WTC11 (cell line): ENCODE measurements around the gene GNA12. TPM values are rescaled to one million over a fixed set of nuclear protein-coding genes. Genes with fewer than 3 reads are reported as not detected.

Experiments used
- ATAC-seq: fragments of 200-7000 bp; cut with Tn5 transposase; 2 replicates; pipeline ENCODE4 v1.10.0; 2021; ENCODE audit warnings: mild to moderate bottlenecking, moderate library complexity
- CTCF ChIA-PET: fragments of 300-600 bp; sonication (Branson Sonifier 250); formaldehyde crosslinking; loops from one replicate; lab custom pipeline; 2021; ENCODE audit warnings: antibody characterized with exemption; lab: Charles Lee
- POLR2A ChIA-PET: fragments of 350-600 bp; sonication (Branson Sonifier 250); formaldehyde crosslinking; loops from one replicate; lab custom pipeline; 2021; ENCODE audit warnings: antibody characterized with exemption; lab: Charles Lee
- DNase-seq: peaks from one replicate; pipeline ENCODE4 v3.0.0; 2021; ENCODE audit warnings: low spot score
- H3K27ac Mint-ChIP-seq: 2 replicates; pipeline ENCODE4 v1.8.0; 2021; ENCODE audit warnings: mixed read lengths
- H3K27me3 Mint-ChIP-seq: 2 replicates; pipeline ENCODE4 v1.8.0; 2021; ENCODE audit warnings: low read depth, mild to moderate bottlenecking, moderate library complexity, mixed read lengths
- H3K36me3 Mint-ChIP-seq: 2 replicates; pipeline ENCODE4 v1.8.0; 2021; ENCODE audit warnings: mixed read lengths
- H3K4me1 Mint-ChIP-seq: 2 replicates; pipeline ENCODE4 v1.8.0; 2022; ENCODE audit warnings: mixed read lengths
- H3K4me3 Mint-ChIP-seq: 2 replicates; pipeline ENCODE4 v1.8.0; 2021; ENCODE audit warnings: mild to moderate bottlenecking, moderate library complexity, mixed read lengths
- H3K9me3 Mint-ChIP-seq: 2 replicates; pipeline ENCODE4 v1.8.0; 2021; ENCODE audit warnings: mixed read lengths
- ARID4B ChIP-seq: sonication (generic); formaldehyde crosslinking; IDR thresholded peaks from 2 replicates; pipeline ENCODE4 v1.8.0; 2023; ENCODE audit warnings: missing genetic modification reagents, mild to moderate bottlenecking, borderline replicate concordance
- ATF6 ChIP-seq: sonication (generic); formaldehyde crosslinking; IDR thresholded peaks from 2 replicates; pipeline ENCODE4 v1.8.1; 2023; ENCODE audit warnings: mild to moderate bottlenecking, missing genetic modification reagents
- CTCF ChIP-seq: fragments of 200-600 bp; IDR thresholded peaks from 2 replicates; pipeline ENCODE4 v1.8.0; 2022; ENCODE audit warnings: antibody characterized with exemption
- JUN ChIP-seq: sonication (generic); formaldehyde crosslinking; IDR thresholded peaks from 2 replicates; pipeline ENCODE4 v1.8.0; 2023; ENCODE audit warnings: mild to moderate bottlenecking, missing genetic modification reagents
- MXD4 ChIP-seq: fragments of 250-450 bp; sonication (Bioruptor Pico); IDR thresholded peaks from 2 replicates; pipeline ENCODE4 v1.8.0; 2021; ENCODE audit warnings: mild to moderate bottlenecking, moderate library complexity, borderline replicate concordance
- MYBL2 ChIP-seq: sonication (generic); formaldehyde crosslinking; IDR thresholded peaks from 2 replicates; pipeline ENCODE4 v1.8.1; 2023; ENCODE audit warnings: mild to moderate bottlenecking, moderate library complexity, missing genetic modification reagents
- OVOL2 ChIP-seq: fragments of 250-450 bp; sonication (Bioruptor Pico); IDR thresholded peaks from 2 replicates; pipeline ENCODE4 v1.9.0; 2021; ENCODE audit warnings: mild to moderate bottlenecking, borderline replicate concordance
- RELA ChIP-seq: sonication (generic); formaldehyde crosslinking; IDR thresholded peaks from 2 replicates; pipeline ENCODE4 v1.8.1; 2022; ENCODE audit warnings: missing genetic modification reagents, mild to moderate bottlenecking, borderline replicate concordance
- TCF7 ChIP-seq: sonication (generic); formaldehyde crosslinking; IDR thresholded peaks from 2 replicates; pipeline ENCODE4 v1.8.0; 2022; ENCODE audit warnings: mild to moderate bottlenecking, low read depth, missing genetic modification reagents, moderate library complexity
- TEAD4 ChIP-seq: sonication (generic); formaldehyde crosslinking; IDR thresholded peaks from 2 replicates; pipeline ENCODE4 v1.8.0; 2022; ENCODE audit warnings: mild to moderate bottlenecking, missing genetic modification reagents
- TP53 ChIP-seq: sonication (generic); formaldehyde crosslinking; IDR thresholded peaks from 2 replicates; pipeline ENCODE4 v1.8.1; 2023; ENCODE audit warnings: mild to moderate bottlenecking, missing genetic modification reagents
- ZBTB21 ChIP-seq: sonication (generic); formaldehyde crosslinking; IDR thresholded peaks from 2 replicates; pipeline ENCODE4 v1.8.1; 2023; ENCODE audit warnings: mild to moderate bottlenecking, missing genetic modification reagents, borderline replicate concordance
- total RNA-seq: library from RNA; stranded (reverse); gene quantifications from 3 replicates; pipeline ENCODE4 v1.2.3, GENCODE V29; 2021
- TF ChIP-seq, protein P1 (sequence below): sonication (generic); formaldehyde crosslinking; IDR thresholded peaks from 2 replicates; pipeline ENCODE4 v1.8.0; 2022; ENCODE audit warnings: mild to moderate bottlenecking, missing genetic modification reagents
- TF ChIP-seq, protein P2 (sequence below): sonication (generic); formaldehyde crosslinking; IDR thresholded peaks from 2 replicates; pipeline ENCODE4 v1.8.0; 2023; ENCODE audit warnings: mild to moderate bottlenecking, missing genetic modification reagents
- TF ChIP-seq, protein P3 (sequence below): sonication (generic); formaldehyde crosslinking; IDR thresholded peaks from 2 replicates; pipeline ENCODE4 v1.8.1; 2022; ENCODE audit warnings: low read depth, missing genetic modification reagents, borderline replicate concordance

Gene GNA12
- total RNA-seq, 1 experiment from 2014 or later = 99.6 TPM

GRCh38 chr7:2792235-2792634 is 51.9 kb downstream of the GNA12 start (continued):
- TF ChIP-seq, protein P1, sequence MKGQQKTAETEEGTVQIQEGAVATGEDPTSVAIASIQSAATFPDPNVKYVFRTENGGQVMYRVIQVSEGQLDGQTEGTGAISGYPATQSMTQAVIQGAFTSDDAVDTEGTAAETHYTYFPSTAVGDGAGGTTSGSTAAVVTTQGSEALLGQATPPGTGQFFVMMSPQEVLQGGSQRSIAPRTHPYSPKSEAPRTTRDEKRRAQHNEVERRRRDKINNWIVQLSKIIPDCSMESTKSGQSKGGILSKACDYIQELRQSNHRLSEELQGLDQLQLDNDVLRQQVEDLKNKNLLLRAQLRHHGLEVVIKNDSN (CRISPR knock-in tag) = no peak
- no peak for TF ChIP-seq JUN (CRISPR knock-in tag)

GRCh38 chr7:2791390-2791789 is 52.7 kb downstream of the GNA12 start:
- no peaks in the 10 kb centered on the region for H3K9me3 Mint-ChIP-seq
- H3K4me3 Mint-ChIP-seq = no peak overlapping the region
- H3K27ac Mint-ChIP-seq = 0 out of 2 replicates have a peak overlapping the region, but pooled peaks have one; percentile 46
- ATAC-seq (no peak), DNase-seq (no peak)
- ChIA-PET POLR2A (no interaction called here), CTCF (interaction anchor here (1.5 kb wide), 1 partner anchor 31 kb away, joined by 3 read pairs; no protein-coding TSS in a partner anchor)
- H3K27me3 Mint-ChIP-seq = no peaks in the 10 kb centered on the region
- peaks cover 22% of the 10 kb centered on the region for H3K4me1 Mint-ChIP-seq
- TF ChIP-seq TCF7 (CRISPR knock-in tag) (no peak), RELA (CRISPR knock-in tag) (no peak), MXD4 (CRISPR knock-in tag) (no peak), ATF6 (no peak), ZBTB21 (CRISPR knock-in tag) (no peak), TP53 (CRISPR knock-in tag) (no peak), CTCF (no peak), OVOL2 (no peak), ARID4B (CRISPR knock-in tag) (no peak), MYBL2 (CRISPR knock-in tag) (no peak), TEAD4 (CRISPR knock-in tag) (no peak)
- TF ChIP-seq, protein P2, sequence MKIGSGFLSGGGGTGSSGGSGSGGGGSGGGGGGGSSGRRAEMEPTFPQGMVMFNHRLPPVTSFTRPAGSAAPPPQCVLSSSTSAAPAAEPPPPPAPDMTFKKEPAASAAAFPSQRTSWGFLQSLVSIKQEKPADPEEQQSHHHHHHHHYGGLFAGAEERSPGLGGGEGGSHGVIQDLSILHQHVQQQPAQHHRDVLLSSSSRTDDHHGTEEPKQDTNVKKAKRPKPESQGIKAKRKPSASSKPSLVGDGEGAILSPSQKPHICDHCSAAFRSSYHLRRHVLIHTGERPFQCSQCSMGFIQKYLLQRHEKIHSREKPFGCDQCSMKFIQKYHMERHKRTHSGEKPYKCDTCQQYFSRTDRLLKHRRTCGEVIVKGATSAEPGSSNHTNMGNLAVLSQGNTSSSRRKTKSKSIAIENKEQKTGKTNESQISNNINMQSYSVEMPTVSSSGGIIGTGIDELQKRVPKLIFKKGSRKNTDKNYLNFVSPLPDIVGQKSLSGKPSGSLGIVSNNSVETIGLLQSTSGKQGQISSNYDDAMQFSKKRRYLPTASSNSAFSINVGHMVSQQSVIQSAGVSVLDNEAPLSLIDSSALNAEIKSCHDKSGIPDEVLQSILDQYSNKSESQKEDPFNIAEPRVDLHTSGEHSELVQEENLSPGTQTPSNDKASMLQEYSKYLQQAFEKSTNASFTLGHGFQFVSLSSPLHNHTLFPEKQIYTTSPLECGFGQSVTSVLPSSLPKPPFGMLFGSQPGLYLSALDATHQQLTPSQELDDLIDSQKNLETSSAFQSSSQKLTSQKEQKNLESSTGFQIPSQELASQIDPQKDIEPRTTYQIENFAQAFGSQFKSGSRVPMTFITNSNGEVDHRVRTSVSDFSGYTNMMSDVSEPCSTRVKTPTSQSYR = no peak
- TF ChIP-seq, protein P3, sequence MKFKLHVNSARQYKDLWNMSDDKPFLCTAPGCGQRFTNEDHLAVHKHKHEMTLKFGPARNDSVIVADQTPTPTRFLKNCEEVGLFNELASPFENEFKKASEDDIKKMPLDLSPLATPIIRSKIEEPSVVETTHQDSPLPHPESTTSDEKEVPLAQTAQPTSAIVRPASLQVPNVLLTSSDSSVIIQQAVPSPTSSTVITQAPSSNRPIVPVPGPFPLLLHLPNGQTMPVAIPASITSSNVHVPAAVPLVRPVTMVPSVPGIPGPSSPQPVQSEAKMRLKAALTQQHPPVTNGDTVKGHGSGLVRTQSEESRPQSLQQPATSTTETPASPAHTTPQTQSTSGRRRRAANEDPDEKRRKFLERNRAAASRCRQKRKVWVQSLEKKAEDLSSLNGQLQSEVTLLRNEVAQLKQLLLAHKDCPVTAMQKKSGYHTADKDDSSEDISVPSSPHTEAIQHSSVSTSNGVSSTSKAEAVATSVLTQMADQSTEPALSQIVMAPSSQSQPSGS = no peak
- TF ChIP-seq, all 79 proteins: peak for 0
- H3K36me3 Mint-ChIP-seq = peaks cover 64% of the 10 kb centered on the region
